Ishikawa (cell line): ENCODE results near the gene BFSP1.

Experiments
- EGR1 ChIP-seq: IDR thresholded peaks from 2 replicates; pipeline ENCODE4 v1.6.1; 2012
- FOXM1 ChIP-seq: IDR thresholded peaks from 2 replicates; pipeline ENCODE4 v1.6.1; 2012; ENCODE audit warnings: low read depth, borderline replicate concordance
- MAX ChIP-seq: IDR thresholded peaks from 2 replicates; pipeline ENCODE4 v1.6.1; 2012
- NFIC ChIP-seq: IDR thresholded peaks from 2 replicates; pipeline ENCODE4 v1.6.1; 2012
- TEAD4 ChIP-seq: IDR thresholded peaks from 2 replicates; pipeline ENCODE4 v1.6.1; 2012
- USF1 ChIP-seq: IDR thresholded peaks from 2 replicates; pipeline ENCODE4 v1.6.1; 2012
- ZBTB7A ChIP-seq: IDR thresholded peaks from 2 replicates; pipeline ENCODE4 v1.6.1; 2012; ENCODE audit warnings: low read depth

GRCh38 chr20:17534077-17534476 is 2.9 kb upstream of the BFSP1 start:
- TF ChIP-seq MAX (no peak), USF1 (no peak), NFIC (no peak), FOXM1 (no peak), EGR1 (no peak), TEAD4 (no peak), ZBTB7A (no peak)
